Neural cell (in vitro differentiated cells): ENCODE results near the gene SFI1. TPM values are rescaled to one million over a fixed set of nuclear protein-coding genes. Genes with fewer than 3 reads are reported as not detected.

Experiments used
- H2AFZ ChIP-seq: fragments of 200-600, 300-800 bp; sonication (generic), shearing (Covaris generic); 2 replicates; pipeline ENCODE4 v1.6.0; 2014; ENCODE audit warnings: low read depth, mild to moderate bottlenecking, antibody characterized with exemption, low read length, moderate library complexity
- H3F3A ChIP-seq: fragments of 200-600 bp; shearing (Covaris generic); 2 replicates; pipeline ENCODE4 v1.6.1; 2016; ENCODE audit warnings: mild to moderate bottlenecking, moderate library complexity, mixed read lengths, antibody characterized with exemption, low read length; ENCODE audit not compliant: insufficient read depth, poor library complexity, severe bottlenecking
- H3K27ac ChIP-seq: fragments of 200-600, 300-800 bp; sonication (generic), shearing (Covaris generic); 2 replicates; pipeline ENCODE4 v1.5.1; 2014; ENCODE audit warnings: mild to moderate bottlenecking, low read length, moderate library complexity
- H3K27me3 ChIP-seq: fragments of 300-800, 200-600 bp; sonication (generic), shearing (Covaris generic); 2 replicates; pipeline ENCODE4 v1.6.0; 2014; ENCODE audit warnings: mild to moderate bottlenecking, low read depth, low read length, moderate library complexity; ENCODE audit not compliant: insufficient read depth
- H3K36me3 ChIP-seq: fragments of 300-800, 200-600 bp; sonication (generic), shearing (Covaris generic); 2 replicates; pipeline ENCODE4 v1.5.1; 2014; ENCODE audit warnings: mild to moderate bottlenecking, antibody characterized with exemption, low read length, moderate library complexity; ENCODE audit not compliant: insufficient read depth
- H3K4me2 ChIP-seq: fragments of 300-800, 200-600 bp; sonication (generic), shearing (Covaris generic); 2 replicates; pipeline ENCODE4 v1.6.0; 2014; ENCODE audit warnings: mild to moderate bottlenecking, low read length
- H3K4me3 ChIP-seq: fragments of 300-800, 200-600 bp; sonication (generic), shearing (Covaris generic); 2 replicates; pipeline ENCODE4 v1.5.1; 2014; ENCODE audit warnings: mild to moderate bottlenecking, low read length, moderate library complexity
- H3K79me2 ChIP-seq: fragments of 200-600 bp; shearing (Covaris generic); replicated peaks from 2 replicates; pipeline ENCODE4 v1.6.0; 2014; ENCODE audit warnings: mild to moderate bottlenecking, low read length, moderate library complexity; ENCODE audit not compliant: insufficient read depth
- H3K9ac ChIP-seq: fragments of 300-800, 200-600 bp; sonication (generic), shearing (Covaris generic); 2 replicates; pipeline ENCODE4 v1.6.1; 2016; ENCODE audit warnings: mild to moderate bottlenecking, low read length, mixed read lengths
- H3K9me2 ChIP-seq: fragments of 200-600 bp; shearing (Covaris generic); 2 replicates; pipeline ENCODE4 v1.6.1; 2016; ENCODE audit warnings: mild to moderate bottlenecking, low read length, mixed read lengths; ENCODE audit not compliant: insufficient read depth
- H3K9me3 ChIP-seq: fragments of 200-600, 300-800 bp; sonication (generic), shearing (Covaris generic); 2 replicates; pipeline ENCODE4 v1.6.1; 2016; ENCODE audit warnings: mild to moderate bottlenecking, mixed run types, low read length, moderate library complexity, mixed read lengths
- H4K20me1 ChIP-seq: fragments of 200-600 bp; shearing (Covaris generic); 2 replicates; pipeline ENCODE4 v1.6.1; 2016; ENCODE audit warnings: mild to moderate bottlenecking, mixed run types; ENCODE audit not compliant: insufficient read depth
- CTCF ChIP-seq: fragments of 450-650 bp; IDR thresholded peaks from 2 replicates; pipeline ENCODE4 v1.5.1; 2014; ENCODE audit warnings: antibody characterized with exemption, mild to moderate bottlenecking, moderate library complexity; ENCODE audit not compliant: poor library complexity, severe bottlenecking
- EP300 ChIP-seq: fragments of 450-650 bp; conservative IDR thresholded peaks from 2 replicates; pipeline ENCODE4 v1.6.1; 2014; ENCODE audit warnings: antibody characterized with exemption, mild to moderate bottlenecking, moderate library complexity; ENCODE audit not compliant: poor library complexity, severe bottlenecking
- EZH2 ChIP-seq: fragments of 200-600, 300-800 bp; shearing (Covaris generic), sonication (generic); IDR thresholded peaks from 2 replicates; pipeline ENCODE4 v1.6.1; 2014; ENCODE audit warnings: antibody characterized with exemption, low read length, borderline replicate concordance, mild to moderate bottlenecking; ENCODE audit not compliant: insufficient read depth, poor library complexity, severe bottlenecking
- MXI1 ChIP-seq: fragments of 450-650 bp; conservative IDR thresholded peaks from 2 replicates; pipeline ENCODE4 v1.6.1; 2014; ENCODE audit warnings: antibody characterized with exemption, mild to moderate bottlenecking; ENCODE audit not compliant: poor library complexity, severe bottlenecking
- POLR2AphosphoS5 ChIP-seq: IDR thresholded peaks from 2 replicates; pipeline ENCODE4 v1.6.1; 2012
- RAD21 ChIP-seq: fragments of 450-650 bp; conservative IDR thresholded peaks from 2 replicates; pipeline ENCODE4 v1.6.1; 2014; ENCODE audit warnings: antibody characterized with exemption, mild to moderate bottlenecking, moderate library complexity
- REST ChIP-seq: IDR thresholded peaks from 2 replicates; pipeline ENCODE4 v1.6.1; 2012; ENCODE audit warnings: borderline replicate concordance
- TAF1 ChIP-seq: IDR thresholded peaks from 2 replicates; pipeline ENCODE4 v1.6.1; 2012; ENCODE audit warnings: low read depth
- polyA plus RNA-seq: library from polyadenylated mRNA; depleted of rRNA; stranded (reverse); fragments of >200 nt; gene quantifications from 2 replicates; pipeline ENCODE4 v1.2.3, GENCODE V29; 2014

The SFI1 gene
- polyA plus RNA-seq, 1 donor from 2014 or later: 19.9 TPM

- no peaks in the 10 kb centered on the region for H4K20me1 ChIP-seq
- H3F3A ChIP-seq: no peaks in the 10 kb centered on the region
- H3K9me2 ChIP-seq: no peaks in the 10 kb centered on the region
- no peak overlapping the region for H3K27ac ChIP-seq
- no peaks in the 10 kb centered on the region for H3K9me3 ChIP-seq
- H3K4me2 ChIP-seq: no peak overlapping the region
- H3K9ac ChIP-seq: no peak overlapping the region
- no peaks in the 10 kb centered on the region for H3K36me3 ChIP-seq
- H2AFZ ChIP-seq: no peak overlapping the region
- H3K4me3 ChIP-seq: no peak overlapping the region
- no peaks in the 10 kb centered on the region for H3K27me3 ChIP-seq
- TF ChIP-seq MXI1: no peak
- no peaks in the 10 kb centered on the region for H3K79me2 ChIP-seq
Observed at GRCh38 chr22:31639436-31640039, 143.2 kb downstream of the SFI1 start.

- Histone ChIP-seq H2AFZ (no peak overlapping the region), H3K79me2 (peaks cover 4% of the 10 kb centered on the region), H4K20me1 (no peaks in the 10 kb centered on the region), H3K4me3 (no peak overlapping the region), H3F3A (no peaks in the 10 kb centered on the region), H3K36me3 (no peaks in the 10 kb centered on the region), H3K9me3 (no peaks in the 10 kb centered on the region), H3K4me2 (no peak overlapping the region), H3K9me2 (no peaks in the 10 kb centered on the region), H3K27me3 (no peaks in the 10 kb centered on the region), H3K9ac (no peak overlapping the region), H3K27ac (no peak overlapping the region)
- TF ChIP-seq CTCF (no peak), MXI1 (no peak), RAD21 (no peak), REST (no peak), EP300 (no peak), EZH2 (no peak), POLR2AphosphoS5 (no peak), TAF1 (no peak)
Observed at GRCh38 chr22:31646186-31647019, 150.1 kb downstream of the SFI1 start.
